Measurements from ENCODE around the gene CROCC.

CROCC gene

DNA sequence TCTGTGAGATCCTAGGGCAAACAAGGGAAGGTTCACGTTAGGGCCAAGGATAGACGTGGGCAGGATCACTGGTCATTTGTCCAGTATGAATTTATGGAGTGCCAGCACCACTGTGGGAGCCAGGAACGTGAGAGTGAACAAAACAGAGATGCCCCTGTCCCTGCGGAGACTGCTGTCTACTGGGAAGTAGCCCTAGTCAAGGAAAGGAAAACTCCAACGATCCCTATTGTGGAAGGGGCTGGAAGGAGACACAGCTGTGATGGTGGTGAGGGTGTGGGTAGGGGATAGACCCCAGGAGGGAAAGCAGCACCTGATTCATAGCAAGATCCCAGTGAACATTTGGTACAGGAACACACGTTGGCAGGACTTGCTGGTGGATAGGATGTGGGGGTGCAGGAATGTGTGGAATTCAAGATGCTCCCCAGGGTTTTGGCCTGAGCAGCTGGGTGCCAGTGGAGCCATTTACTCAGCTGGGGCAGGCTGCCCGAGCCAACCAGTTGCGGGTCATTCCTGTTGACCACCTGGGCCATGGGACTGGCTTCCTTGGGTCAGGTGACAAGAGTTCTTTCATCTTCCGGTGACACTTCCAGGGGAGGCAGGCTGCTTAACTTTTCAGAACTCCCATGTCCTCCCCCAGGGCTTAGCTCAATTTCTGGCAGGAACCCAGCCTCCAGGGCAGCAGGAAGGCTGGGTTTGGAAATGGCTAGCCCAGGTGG lies 91.2 kb downstream of the CROCC start:
- no peaks in the 10 kb centered on the region for H3K9me3 ChIP-seq (ENCODE audit: control insufficient read depth, insufficient read depth, low read length)
- WGBS (ENCODE audit: insufficient coverage, insufficient read length) = no CpG with 5 or more reads among the region's 9 CpGs
- H3K4me3 ChIP-seq (ENCODE audit: low read length) = no peak overlapping the region
- H3K27ac ChIP-seq (ENCODE audit: low read length) = no peak overlapping the region
- no peak for DNase-seq (ENCODE audit: low read depth, low spot score)
- peaks cover 20% of the 10 kb centered on the region for H3K4me1 ChIP-seq (ENCODE audit: control insufficient read depth, insufficient read depth, low read length)
- H3K36me3 ChIP-seq (ENCODE audit: control insufficient read depth, insufficient read depth, low read length) = 0 out of 2 replicates have a peak, but pooled peaks cover under 1% of the 10 kb centered on the region
- H3K27me3 ChIP-seq (ENCODE audit: control insufficient read depth, insufficient read depth, low read length) = no peaks in the 10 kb centered on the region

DNA sequence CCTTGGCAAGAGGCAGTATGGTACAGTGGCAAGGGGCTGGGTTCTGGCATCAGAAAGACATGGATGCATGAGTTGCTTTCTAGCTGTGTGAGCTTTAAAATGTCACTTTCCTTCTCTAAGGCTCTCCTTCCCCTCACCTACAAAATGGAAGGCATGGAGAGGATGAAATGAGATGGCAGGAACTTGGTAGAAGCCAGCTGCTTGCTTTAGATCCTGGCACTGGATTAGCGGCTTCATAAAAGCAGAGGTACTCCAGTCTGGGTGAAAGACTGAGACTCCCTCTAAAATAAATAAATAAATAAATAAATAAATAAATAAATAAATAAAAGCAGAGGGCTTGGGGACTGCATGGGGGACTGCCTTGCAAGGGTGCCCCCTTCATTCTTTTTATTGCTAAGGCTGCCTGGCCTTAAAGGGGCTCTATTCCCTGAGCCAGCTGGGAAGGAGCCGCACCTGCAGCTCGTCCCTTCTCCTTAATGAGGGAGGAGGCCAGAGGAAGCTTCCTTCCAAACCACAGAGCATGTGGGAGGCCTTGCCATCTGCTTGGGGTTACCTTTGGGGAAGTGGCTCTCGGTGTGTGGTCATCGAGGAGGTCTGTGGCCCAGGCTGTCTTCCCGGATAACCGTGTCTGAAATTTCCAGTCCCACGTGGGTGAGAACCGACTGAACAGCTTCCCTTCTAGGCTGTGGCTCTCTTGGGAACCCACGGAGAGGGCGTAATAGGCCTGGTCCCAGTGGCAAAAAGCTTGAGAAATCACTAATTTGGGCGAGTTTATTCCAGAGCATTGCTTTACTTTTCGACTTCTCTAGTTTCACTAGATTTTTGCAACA lies 92.0 kb downstream of the CROCC start:
- peaks cover 5% of the 10 kb centered on the region; the same call in 1 of the 2 replicates for H3K36me3 ChIP-seq (ENCODE audit: control insufficient read depth, insufficient read depth, low read length)
- peaks cover 20% of the 10 kb centered on the region for H3K4me1 ChIP-seq (ENCODE audit: control insufficient read depth, insufficient read depth, low read length)
- no CpG with 5 or more reads among the region's 13 CpGs for WGBS (ENCODE audit: insufficient coverage, insufficient read length)
- no peaks in the 10 kb centered on the region for H3K9me3 ChIP-seq (ENCODE audit: control insufficient read depth, insufficient read depth, low read length)
- no peaks in the 10 kb centered on the region for H3K27me3 ChIP-seq (ENCODE audit: control insufficient read depth, insufficient read depth, low read length)
- no peak overlapping the region for H3K27ac ChIP-seq (ENCODE audit: low read length)
- no peak for DNase-seq (ENCODE audit: low read depth, low spot score)
- H3K4me3 ChIP-seq (ENCODE audit: low read length) = no peak overlapping the region

DNA sequence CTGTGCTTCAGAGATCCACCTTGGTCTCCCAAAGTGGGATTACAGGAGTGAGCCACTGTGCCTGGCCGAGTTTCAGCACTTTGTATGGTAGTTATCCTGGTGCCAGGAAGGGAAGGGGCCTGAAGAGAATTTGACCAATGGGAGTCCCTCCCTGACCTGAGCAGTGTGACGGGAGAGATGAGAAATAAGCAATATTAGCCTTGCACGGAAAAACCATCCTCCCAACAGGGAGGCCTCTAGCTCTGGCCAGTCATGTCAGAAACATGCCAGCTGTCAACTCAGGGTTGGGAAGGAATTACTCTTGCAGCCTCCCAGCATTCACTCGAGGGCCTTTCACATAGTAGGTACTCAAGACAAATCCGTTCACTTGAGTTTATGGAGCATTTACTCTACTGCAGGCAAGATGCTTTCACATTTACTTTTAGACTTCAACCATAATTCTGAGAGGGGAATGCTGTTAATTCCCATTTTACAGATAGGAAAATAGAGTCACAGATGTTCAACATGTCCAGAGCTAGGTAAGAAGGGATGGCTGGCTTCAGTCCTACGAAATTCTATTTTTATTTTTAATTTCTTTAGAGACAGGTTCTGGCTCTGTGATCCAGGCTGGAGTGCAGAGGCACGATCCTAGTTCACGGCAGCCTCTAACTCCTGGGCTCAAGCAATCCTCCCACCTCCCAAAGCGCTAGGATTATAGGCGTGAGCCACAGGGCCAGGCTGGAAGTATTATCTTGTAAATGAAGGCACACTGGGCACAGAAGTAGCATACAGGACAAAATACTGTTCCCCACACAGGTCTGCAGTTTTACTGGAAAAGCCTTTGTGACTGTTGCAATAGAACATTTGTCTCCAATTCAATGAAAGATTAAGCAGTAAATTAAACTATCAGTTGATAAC lies 93.2 kb downstream of the CROCC start:
- H3K36me3 ChIP-seq (ENCODE audit: control insufficient read depth, insufficient read depth, low read length) = peaks cover 9% of the 10 kb centered on the region; the same call in 1 of the 2 replicates
- H3K9me3 ChIP-seq (ENCODE audit: control insufficient read depth, insufficient read depth, low read length) = no peaks in the 10 kb centered on the region
- WGBS (ENCODE audit: insufficient coverage, insufficient read length) = no CpG with 5 or more reads among the region's 10 CpGs
- H3K27ac ChIP-seq (ENCODE audit: low read length) = no peak overlapping the region
- H3K4me3 ChIP-seq (ENCODE audit: low read length) = no peak overlapping the region
- peaks cover 18% of the 10 kb centered on the region for H3K4me1 ChIP-seq (ENCODE audit: control insufficient read depth, insufficient read depth, low read length)
- DNase-seq (ENCODE audit: low read depth, low spot score) = no peak
- no peaks in the 10 kb centered on the region for H3K27me3 ChIP-seq (ENCODE audit: control insufficient read depth, insufficient read depth, low read length)

DNA sequence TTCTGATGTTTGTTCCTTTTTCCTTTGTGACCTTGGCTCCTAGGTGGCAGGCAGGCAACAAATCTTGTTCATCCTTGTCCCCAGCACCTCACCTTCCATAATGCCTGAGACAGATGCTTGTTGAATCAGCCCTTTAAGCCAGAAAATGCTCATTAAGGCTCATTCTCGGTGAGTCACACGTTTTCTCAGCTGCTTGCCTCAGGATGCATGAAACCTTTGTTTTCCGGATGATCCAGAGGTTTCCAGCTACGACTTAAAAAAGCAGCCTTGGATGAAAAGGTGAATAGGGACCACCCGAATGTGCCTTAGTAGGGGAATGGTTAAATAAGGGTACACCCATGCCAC lies 94.6 kb downstream of the CROCC start:
- no CpG with 5 or more reads among the region's 5 CpGs for WGBS (ENCODE audit: insufficient coverage, insufficient read length)
- Histone ChIP-seq H3K4me1 (ENCODE audit: control insufficient read depth, insufficient read depth, low read length) (peaks cover 16% of the 10 kb centered on the region), H3K27me3 (ENCODE audit: control insufficient read depth, insufficient read depth, low read length) (no peaks in the 10 kb centered on the region), H3K9me3 (ENCODE audit: control insufficient read depth, insufficient read depth, low read length) (no peaks in the 10 kb centered on the region), H3K36me3 (ENCODE audit: control insufficient read depth, insufficient read depth, low read length) (peaks cover 15% of the 10 kb centered on the region; the same call in 1 of the 2 replicates), H3K27ac (ENCODE audit: low read length) (no peak overlapping the region), H3K4me3 (ENCODE audit: low read length) (no peak overlapping the region)
- no peak for DNase-seq (ENCODE audit: low read depth, low spot score)

DNA sequence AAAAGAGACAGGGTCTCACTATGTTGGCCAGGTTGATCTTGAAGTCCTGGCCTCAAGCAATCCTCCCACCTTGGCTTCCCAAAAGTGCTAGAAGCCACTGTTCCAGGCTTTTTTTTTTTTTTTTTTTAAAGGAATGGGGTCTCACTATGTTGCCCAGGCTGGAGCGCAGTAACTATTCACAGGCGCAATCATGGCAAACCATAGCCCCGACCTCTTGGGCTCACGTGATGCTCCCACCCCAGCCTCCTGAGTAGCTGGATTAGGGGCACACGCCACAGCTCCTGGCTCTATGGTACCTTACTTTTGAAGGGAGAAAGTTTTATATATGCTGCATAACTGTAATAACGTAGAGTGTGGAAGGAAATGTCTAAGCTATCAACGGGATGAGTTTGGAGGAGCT lies 95.7 kb downstream of the CROCC start:
- peaks cover 22% of the 10 kb centered on the region; the same call in 1 of the 2 replicates for H3K36me3 ChIP-seq (ENCODE audit: control insufficient read depth, insufficient read depth, low read length)
- H3K4me3 ChIP-seq (ENCODE audit: low read length) = no peak overlapping the region
- no peak for DNase-seq (ENCODE audit: low read depth, low spot score)
- peaks cover 14% of the 10 kb centered on the region for H3K4me1 ChIP-seq (ENCODE audit: control insufficient read depth, insufficient read depth, low read length)
- H3K9me3 ChIP-seq (ENCODE audit: control insufficient read depth, insufficient read depth, low read length) = no peaks in the 10 kb centered on the region
- H3K27me3 ChIP-seq (ENCODE audit: control insufficient read depth, insufficient read depth, low read length) = no peaks in the 10 kb centered on the region
- WGBS (ENCODE audit: insufficient coverage, insufficient read length) = no CpG with 5 or more reads among the region's 7 CpGs
- no peak overlapping the region for H3K27ac ChIP-seq (ENCODE audit: low read length)

DNA sequence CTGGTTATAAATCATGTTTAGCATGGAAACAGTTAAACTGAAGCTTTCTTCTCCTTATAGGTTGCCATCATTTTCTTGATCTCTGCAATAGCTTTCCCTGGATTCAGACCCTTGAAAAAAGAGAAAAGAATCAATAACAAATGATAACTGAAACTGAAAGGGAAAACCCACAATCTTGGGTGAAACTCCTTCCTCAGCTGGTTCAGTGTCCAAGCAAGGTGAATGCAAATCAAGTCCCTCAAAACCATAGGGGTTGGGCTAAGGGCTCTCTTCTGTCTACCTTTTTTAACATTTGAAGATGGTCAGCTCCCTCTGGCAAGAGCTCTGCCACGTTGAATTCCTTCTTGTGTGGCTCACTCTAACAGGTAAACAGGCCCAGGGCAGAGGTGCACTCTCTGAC lies 97.1 kb downstream of the CROCC start:
- Histone ChIP-seq H3K9me3 (ENCODE audit: control insufficient read depth, insufficient read depth, low read length) (no peaks in the 10 kb centered on the region), H3K36me3 (ENCODE audit: control insufficient read depth, insufficient read depth, low read length) (peaks cover 28% of the 10 kb centered on the region; the same call in 1 of the 2 replicates), H3K27ac (ENCODE audit: low read length) (no peak overlapping the region), H3K27me3 (ENCODE audit: control insufficient read depth, insufficient read depth, low read length) (no peaks in the 10 kb centered on the region), H3K4me1 (ENCODE audit: control insufficient read depth, insufficient read depth, low read length) (peaks cover 4% of the 10 kb centered on the region; the same call in 1 of the 2 replicates), H3K4me3 (ENCODE audit: low read length) (no peak overlapping the region)
- WGBS (ENCODE audit: insufficient coverage, insufficient read length) = no CpG with 5 or more reads among the region's 1 CpG
- DNase-seq (ENCODE audit: low read depth, low spot score) = no peak

DNA sequence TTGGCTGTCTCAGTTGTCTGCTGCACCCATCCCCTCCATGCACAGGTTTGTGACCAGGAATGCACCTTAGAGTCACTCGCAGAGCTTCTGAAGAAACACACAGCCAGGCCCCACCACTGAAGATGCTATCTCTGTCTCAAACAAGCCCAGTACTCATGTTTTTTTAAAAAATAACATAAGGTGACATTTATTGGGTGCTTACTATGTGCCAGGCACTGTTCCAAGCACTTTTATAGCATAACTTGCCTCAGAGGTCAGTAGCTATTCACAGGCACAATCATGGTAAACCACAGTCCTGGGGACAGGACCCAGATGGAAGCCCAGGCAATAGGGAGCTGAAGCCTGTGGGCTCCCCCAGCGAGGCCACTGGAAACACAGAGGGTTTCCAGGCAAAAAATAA lies 98.8 kb downstream of the CROCC start:
- Histone ChIP-seq H3K27me3 (ENCODE audit: control insufficient read depth, insufficient read depth, low read length) (no peaks in the 10 kb centered on the region), H3K4me1 (ENCODE audit: control insufficient read depth, insufficient read depth, low read length) (peaks cover 4% of the 10 kb centered on the region; the same call in 1 of the 2 replicates), H3K4me3 (ENCODE audit: low read length) (no peak overlapping the region), H3K9me3 (ENCODE audit: control insufficient read depth, insufficient read depth, low read length) (no peaks in the 10 kb centered on the region), H3K27ac (ENCODE audit: low read length) (no peak overlapping the region), H3K36me3 (ENCODE audit: control insufficient read depth, insufficient read depth, low read length) (peaks cover 33% of the 10 kb centered on the region; the same call in 1 of the 2 replicates)
- no CpG with 5 or more reads among the region's 2 CpGs for WGBS (ENCODE audit: insufficient coverage, insufficient read length)
- no peak for DNase-seq (ENCODE audit: low read depth, low spot score)

DNA sequence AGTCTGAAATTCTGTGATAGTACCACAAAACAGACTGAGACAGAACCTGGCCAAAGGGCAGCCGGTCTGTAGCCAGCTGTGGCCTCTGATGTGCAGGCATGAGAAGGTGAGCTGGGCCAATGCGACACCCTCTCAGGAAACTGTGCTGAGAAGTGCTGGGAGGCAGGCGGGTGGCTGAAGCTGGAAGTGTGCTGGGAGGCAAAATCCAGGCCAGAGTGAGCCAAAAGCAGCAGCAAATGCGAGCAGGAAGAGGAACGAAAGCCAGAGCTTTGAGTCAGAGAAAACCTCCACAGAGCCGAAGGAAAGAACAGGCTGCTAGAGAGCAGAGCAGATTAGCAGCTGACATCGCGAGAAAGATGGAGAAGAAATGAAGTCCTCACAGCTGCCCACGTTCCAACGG lies 100.2 kb downstream of the CROCC start:
- Histone ChIP-seq H3K4me3 (ENCODE audit: low read length) (no peak overlapping the region), H3K27ac (ENCODE audit: low read length) (no peak overlapping the region), H3K4me1 (ENCODE audit: control insufficient read depth, insufficient read depth, low read length) (no peaks in the 10 kb centered on the region), H3K9me3 (ENCODE audit: control insufficient read depth, insufficient read depth, low read length) (no peaks in the 10 kb centered on the region), H3K36me3 (ENCODE audit: control insufficient read depth, insufficient read depth, low read length) (peaks cover 36% of the 10 kb centered on the region; the same call in 1 of the 2 replicates), H3K27me3 (ENCODE audit: control insufficient read depth, insufficient read depth, low read length) (no peaks in the 10 kb centered on the region)
- no peak for DNase-seq (ENCODE audit: low read depth, low spot score)
- no CpG with 5 or more reads among the region's 10 CpGs for WGBS (ENCODE audit: insufficient coverage, insufficient read length)
